MCF 10A (cell line): ENCODE results near the gene MYRIP. TPM values are rescaled to one million over a fixed set of nuclear protein-coding genes. Genes with fewer than 3 reads are reported as not detected.

ENCODE experiments used
- Bru-seq: library from RNA; stranded (reverse); fragments of 400-500 nt; gene quantifications from one replicate; lab custom pipeline; 2021; lab: Mats Ljungman, UMichigan
- BruChase-seq, 2 experiments: library from RNA; stranded (reverse); fragments of 400-500 nt; gene quantifications; one replicate each; lab custom pipeline; 2021; lab: Mats Ljungman, UMichigan
- BruUV-seq: library from RNA; stranded (reverse); fragments of 400-500 nt; replicated peaks from 2 replicates; lab custom pipeline; 2021; lab: Mats Ljungman, UMichigan
- CTCF ChIA-PET: fragments of 300-600 bp; sonication (Branson Sonifier 250); formaldehyde crosslinking; extraction: SDS; loops from one replicate; lab custom pipeline; 2021; ENCODE audit warnings: antibody characterized with exemption, inconsistent platforms; lab: Yijun Ruan, JAX
- POLR2A ChIA-PET: fragments of 300-600, 350-650 bp; sonication (Branson Sonifier 250); formaldehyde crosslinking; extraction: SDS; loops from one replicate; lab custom pipeline; 2020; ENCODE audit warnings: antibody characterized with exemption, inconsistent platforms; lab: Yijun Ruan, JAX
- DNase-seq: peaks from one replicate; pipeline ENCODE4 v3.0.0-alpha.2; 2018; ENCODE audit not compliant: unreplicated experiment
- H3K27ac Mint-ChIP-seq: one replicate; pipeline ENCODE4 v1.8.0; 2022; ENCODE audit warnings: mild to moderate bottlenecking, low read depth, mixed read lengths; ENCODE audit not compliant: unreplicated experiment
- H3K27me3 Mint-ChIP-seq: one replicate; pipeline ENCODE4 v1.8.0; 2022; ENCODE audit warnings: mixed read lengths; ENCODE audit not compliant: insufficient read depth, unreplicated experiment
- H3K36me3 Mint-ChIP-seq: one replicate; pipeline ENCODE4 v1.8.0; 2022; ENCODE audit warnings: mild to moderate bottlenecking, moderate library complexity, mixed read lengths; ENCODE audit not compliant: insufficient read depth, unreplicated experiment
- H3K4me1 Mint-ChIP-seq: one replicate; pipeline ENCODE4 v1.8.0; 2022; ENCODE audit warnings: mixed read lengths; ENCODE audit not compliant: insufficient read depth, unreplicated experiment
- H3K4me3 Mint-ChIP-seq: one replicate; pipeline ENCODE4 v1.8.0; 2022; ENCODE audit warnings: mild to moderate bottlenecking, moderate library complexity, mixed read lengths; ENCODE audit not compliant: unreplicated experiment
- H3K9me3 Mint-ChIP-seq: one replicate; pipeline ENCODE4 v1.8.0; 2022; ENCODE audit warnings: mixed read lengths; ENCODE audit not compliant: unreplicated experiment
- CTCF ChIP-seq: fragments of 200-600 bp; IDR thresholded peaks from one replicate; pipeline ENCODE4 v1.8.0; 2022; ENCODE audit warnings: antibody characterized with exemption, mild to moderate bottlenecking; ENCODE audit not compliant: unreplicated experiment
- intact Hi-C: fragments of 100-400 bp; cut with micrococcal nuclease; formaldehyde crosslinking; loops from 2 replicates; pipeline ENCODE4 v1.14.1; 2022
- long read RNA-seq: library from polyadenylated mRNA; stranded (forward); transcript quantifications from one replicate; pipeline ENCODE4 v2.0.0, GENCODE V29; 2022
- total RNA-seq: library from RNA; stranded (reverse); gene quantifications from 2 replicates; pipeline ENCODE4 v1.2.3, GENCODE V29; 2022

The MYRIP gene
- 0.10 and 0.19 TPM in 2 replicates for total RNA-seq
- Bru-seq, nascent RNA, result percentile 14 among the genes with signal in this experiment
- percentile 14 among the genes with signal in this experiment for BruChase-seq, experiment 1, labeled RNA remaining after a 6-hour chase
- percentile 12 among the genes with signal in this experiment for BruChase-seq, experiment 2, labeled RNA remaining after a 2-hour chase
- long read RNA-seq, partial matches to known transcripts, result 0 of 2 reads
- long read RNA-seq, other reads (novel, unspliced or antisense), result 2 of 2 reads

GRCh38 chr3:39809181-39809994 is at the start of gene MYRIP:
Gene MYRIP (plus strand): TSS chr3:39809609. CDS start chr3:39900817, 91,208 bp downstream.
- ChIA-PET CTCF (interaction anchor here (0.7 kb wide), 1 partner anchor 102 kb away, joined by 3 read pairs; no protein-coding TSS in a partner anchor), POLR2A (no interaction called here)
- no TSS peak for BruUV-seq
- H3K27ac Mint-ChIP-seq, result no peak within 1 kb of the TSS
- H3K4me3 Mint-ChIP-seq, result peak within 1 kb of the TSS; percentile 69
- intact Hi-C loops, result loop anchor here (5.0 kb wide), 1 partner anchor 267 kb away; no protein-coding TSS in a partner anchor
- peak; percentile 36 for DNase-seq
- peaks cover 24% of the 10 kb centered on the region for H3K27me3 Mint-ChIP-seq
- TF ChIP-seq CTCF, result no peak
- H3K9me3 Mint-ChIP-seq, result peaks cover under 1% of the 10 kb centered on the region
- H3K4me1 Mint-ChIP-seq, result peaks cover 11% of the 10 kb centered on the region
- peaks cover 4% of the 10 kb centered on the region for H3K36me3 Mint-ChIP-seq

GRCh38 chr3:39760325-39760724 is 49.1 kb upstream of the MYRIP start:
- CTCF ChIA-PET, result interaction anchor here (0.5 to 0.6 kb wide), 2 partner anchors 32 to 83 kb away, joined by 3 to 4 read pairs; no protein-coding TSS in a partner anchor

GRCh38 chr3:39762537-39763070 is 46.8 kb upstream of the MYRIP start:
- DNase-seq, result no peak
- no TSS peak for BruUV-seq
- ChIA-PET CTCF (no interaction called here), POLR2A (no interaction called here)
- no peak overlapping the region for H3K4me3 Mint-ChIP-seq
- no peaks in the 10 kb centered on the region for H3K36me3 Mint-ChIP-seq
- H3K9me3 Mint-ChIP-seq, result no peaks in the 10 kb centered on the region
- H3K4me1 Mint-ChIP-seq, result no peaks in the 10 kb centered on the region
- intact Hi-C loops, result no loop called here
- H3K27me3 Mint-ChIP-seq, result no peaks in the 10 kb centered on the region
- TF ChIP-seq CTCF, result no peak
- H3K27ac Mint-ChIP-seq, result no peak overlapping the region

More at GRCh38 chr3:39760325-39760724, 49.1 kb upstream of the MYRIP start:
- H3K36me3 Mint-ChIP-seq, result no peaks in the 10 kb centered on the region
- no peaks in the 10 kb centered on the region for H3K4me1 Mint-ChIP-seq
- H3K27me3 Mint-ChIP-seq, result no peaks in the 10 kb centered on the region
- H3K9me3 Mint-ChIP-seq, result no peaks in the 10 kb centered on the region
- BruUV-seq, result no TSS peak
- POLR2A ChIA-PET, result no interaction called here
- intact Hi-C loops, result no loop called here
- no peak for DNase-seq
- TF ChIP-seq CTCF, result no peak
- no peak overlapping the region for H3K4me3 Mint-ChIP-seq
- no peak overlapping the region for H3K27ac Mint-ChIP-seq

- Mint-ChIP-seq H3K36me3 (no peaks in the 10 kb centered on the region), H3K4me1 (no peaks in the 10 kb centered on the region), H3K27ac (no peak overlapping the region), H3K9me3 (no peaks in the 10 kb centered on the region), H3K27me3 (no peaks in the 10 kb centered on the region), H3K4me3 (no peak overlapping the region)
- CTCF ChIA-PET, result no interaction called here
- TF ChIP-seq CTCF, result no peak
- intact Hi-C loops, result no loop called here
- POLR2A ChIA-PET, result no interaction called here
- no peak for DNase-seq
- no TSS peak for BruUV-seq
Observed at GRCh38 chr3:39763390-39763789, 46.0 kb upstream of the MYRIP start.
